T-helper 2 cell treated with Interferon-gamma antibody and Interleukin-4, amounts not matched to agents 5 μg/mL and 100 μg/mL, for 36 hours (primary cell): ENCODE data around the gene EPB42.
"Not testable (repeated sequence)": the region's sequence is repeated elsewhere in the genome, so short reads cannot be mapped to it uniquely, and the experiment has no call there.

ENCODE experiments used
- DNase-seq: peaks from one replicate; pipeline ENCODE4 v3.0.0; 2021; ENCODE audit warnings: low spot score
- H3K27ac Mint-ChIP-seq: one replicate; pipeline ENCODE4 v1.8.0; 2021; ENCODE audit warnings: mild to moderate bottlenecking, mixed read lengths
- H3K27me3 Mint-ChIP-seq: one replicate; pipeline ENCODE4 v1.8.0; 2021; ENCODE audit warnings: low read depth, mixed read lengths
- H3K36me3 Mint-ChIP-seq: one replicate; pipeline ENCODE4 v1.8.0; 2021; ENCODE audit warnings: low read depth, mixed read lengths
- H3K4me1 Mint-ChIP-seq: one replicate; pipeline ENCODE4 v1.8.0; 2021; ENCODE audit warnings: low read depth, mixed read lengths
- H3K4me3 Mint-ChIP-seq: one replicate; pipeline ENCODE4 v1.8.0; 2022; ENCODE audit warnings: mild to moderate bottlenecking, moderate library complexity, mixed read lengths
- H3K9me3 Mint-ChIP-seq: one replicate; pipeline ENCODE4 v1.8.0; 2021; ENCODE audit warnings: mixed read lengths

The EPB42 gene

GRCh38 chr15:43212951-43213350, 7.9 kb downstream of the EPB42 start:
- H3K9me3 Mint-ChIP-seq: peaks cover 4% of the 10 kb centered on the region
- H3K27me3 Mint-ChIP-seq: peaks cover 10% of the 10 kb centered on the region
- no peaks in the 10 kb centered on the region for H3K4me1 Mint-ChIP-seq
- DNase-seq: no peak
- H3K4me3 Mint-ChIP-seq: no peak overlapping the region
- no peaks in the 10 kb centered on the region for H3K36me3 Mint-ChIP-seq
- no peak overlapping the region for H3K27ac Mint-ChIP-seq

- Mint-ChIP-seq H3K36me3 (no peaks in the 10 kb centered on the region), H3K9me3 (peaks cover 4% of the 10 kb centered on the region), H3K27me3 (peaks cover 13% of the 10 kb centered on the region), H3K4me3 (no peak overlapping the region), H3K4me1 (no peaks in the 10 kb centered on the region), H3K27ac (no peak overlapping the region)
- DNase-seq: no peak
Measured at GRCh38 chr15:43212299-43212698, 8.5 kb downstream of the EPB42 start.

- Mint-ChIP-seq H3K36me3 (no peaks in the 10 kb centered on the region), H3K27me3 (peaks cover 9% of the 10 kb centered on the region)
Measured at GRCh38 chr15:43211224-43211735, 9.5 kb downstream of the EPB42 start.

GRCh38 chr15:43210807-43211206, 10.0 kb downstream of the EPB42 start:
- no peak for DNase-seq
- Mint-ChIP-seq H3K36me3 (no peaks in the 10 kb centered on the region), H3K4me1 (no peaks in the 10 kb centered on the region), H3K27me3 (peaks cover 9% of the 10 kb centered on the region), H3K9me3 (no peaks in the 10 kb centered on the region), H3K27ac (no peak overlapping the region), H3K4me3 (no peak overlapping the region)

More at GRCh38 chr15:43211224-43211735, 9.5 kb downstream of the EPB42 start:
- H3K9me3 Mint-ChIP-seq: no peaks in the 10 kb centered on the region
- no peak for DNase-seq
- no peak overlapping the region for H3K4me3 Mint-ChIP-seq
- no peak overlapping the region for H3K27ac Mint-ChIP-seq
- no peaks in the 10 kb centered on the region for H3K4me1 Mint-ChIP-seq

GRCh38 chr15:43210172-43210745, 10.6 kb downstream of the EPB42 start:
- Mint-ChIP-seq H3K36me3 (no peaks in the 10 kb centered on the region), H3K4me3 (no peak overlapping the region), H3K27me3 (peaks cover 9% of the 10 kb centered on the region), H3K27ac (no peak overlapping the region), H3K9me3 (no peaks in the 10 kb centered on the region), H3K4me1 (no peaks in the 10 kb centered on the region)
- no peak for DNase-seq

GRCh38 chr15:43209059-43209824, 11.6 kb downstream of the EPB42 start:
- Mint-ChIP-seq H3K36me3 (no peaks in the 10 kb centered on the region), H3K4me1 (peaks cover 1% of the 10 kb centered on the region), H3K4me3 (no peak overlapping the region), H3K9me3 (no peaks in the 10 kb centered on the region), H3K27me3 (peaks cover 9% of the 10 kb centered on the region), H3K27ac (no peak overlapping the region)
- DNase-seq: no peak

- H3K4me1 Mint-ChIP-seq: peaks cover 3% of the 10 kb centered on the region
- no peaks in the 10 kb centered on the region for H3K36me3 Mint-ChIP-seq
- no peak overlapping the region for H3K4me3 Mint-ChIP-seq
- H3K27ac Mint-ChIP-seq: no peak overlapping the region
- no peaks in the 10 kb centered on the region for H3K9me3 Mint-ChIP-seq
- peaks cover 9% of the 10 kb centered on the region for H3K27me3 Mint-ChIP-seq
- no peak for DNase-seq
Measured at GRCh38 chr15:43208052-43209002, 12.5 kb downstream of the EPB42 start.

GRCh38 chr15:43207024-43207423, 13.8 kb downstream of the EPB42 start:
- H3K27ac Mint-ChIP-seq: no peak overlapping the region
- no peak overlapping the region for H3K4me3 Mint-ChIP-seq
- H3K4me1 Mint-ChIP-seq: peaks cover 3% of the 10 kb centered on the region
- no peaks in the 10 kb centered on the region for H3K36me3 Mint-ChIP-seq
- no peak for DNase-seq
- H3K9me3 Mint-ChIP-seq: no peaks in the 10 kb centered on the region
- peaks cover 9% of the 10 kb centered on the region for H3K27me3 Mint-ChIP-seq

- no peak for DNase-seq
- Mint-ChIP-seq H3K4me1 (peaks cover 3% of the 10 kb centered on the region), H3K27me3 (peaks cover 9% of the 10 kb centered on the region), H3K36me3 (no peaks in the 10 kb centered on the region), H3K27ac (no peak overlapping the region), H3K4me3 (no peak overlapping the region), H3K9me3 (no peaks in the 10 kb centered on the region)
Measured at GRCh38 chr15:43206054-43206453, 14.8 kb downstream of the EPB42 start.

GRCh38 chr15:43204016-43204901, 16.6 kb downstream of the EPB42 start:
- Mint-ChIP-seq H3K36me3 (no peaks in the 10 kb centered on the region), H3K9me3 (no peaks in the 10 kb centered on the region), H3K4me3 (no peak overlapping the region), H3K27ac (no peak overlapping the region), H3K27me3 (peaks cover 9% of the 10 kb centered on the region), H3K4me1 (peaks cover 8% of the 10 kb centered on the region)
- peak; percentile 42 for DNase-seq

- no peak overlapping the region for H3K27ac Mint-ChIP-seq
- H3K36me3 Mint-ChIP-seq: peaks cover 20% of the 10 kb centered on the region
- H3K4me3 Mint-ChIP-seq: no peak overlapping the region
- peaks cover 4% of the 10 kb centered on the region for H3K9me3 Mint-ChIP-seq
- DNase-seq: no peak
- no peaks in the 10 kb centered on the region for H3K27me3 Mint-ChIP-seq
- peaks cover 8% of the 10 kb centered on the region for H3K4me1 Mint-ChIP-seq
Measured at GRCh38 chr15:43199945-43200488, 20.8 kb downstream of the EPB42 start.

- H3K4me3 Mint-ChIP-seq: no peak overlapping the region
- no peaks in the 10 kb centered on the region for H3K27me3 Mint-ChIP-seq
- H3K36me3 Mint-ChIP-seq: peaks cover 27% of the 10 kb centered on the region
Measured at GRCh38 chr15:43198992-43199391, 21.8 kb downstream of the EPB42 start.

GRCh38 chr15:43198556-43198955, 22.3 kb downstream of the EPB42 start:
- H3K27me3 Mint-ChIP-seq, H3K27ac Mint-ChIP-seq, H3K4me3 Mint-ChIP-seq, H3K4me1 Mint-ChIP-seq, DNase-seq, H3K9me3 Mint-ChIP-seq: not testable (repeated sequence)
- H3K36me3 Mint-ChIP-seq: peaks cover 27% of the 10 kb centered on the region

More at GRCh38 chr15:43198992-43199391, 21.8 kb downstream of the EPB42 start:
- H3K27ac Mint-ChIP-seq: no peak overlapping the region
- H3K9me3 Mint-ChIP-seq: peaks cover 4% of the 10 kb centered on the region
- peaks cover 5% of the 10 kb centered on the region for H3K4me1 Mint-ChIP-seq
- no peak for DNase-seq
